H1 (cell line): ENCODE measurements around the gene KLK12. TPM values are rescaled to one million over a fixed set of nuclear protein-coding genes. Genes with fewer than 3 reads are reported as not detected.
A peak's percentile ranks its signal among the peaks of the same experiment; 100 is the strongest.

Source experiments
- CTCF ChIA-PET: fragments of 300-600 bp; sonication (Branson Sonifier 250); formaldehyde crosslinking; loops from one replicate; lab custom pipeline; 2021; ENCODE audit not compliant: partially characterized antibody; lab: Charles Lee
- POLR2A ChIA-PET: fragments of 300-600 bp; sonication (Branson Sonifier 250); formaldehyde crosslinking; loops from one replicate; lab custom pipeline; 2021; ENCODE audit warnings: inconsistent platforms; ENCODE audit not compliant: partially characterized antibody; lab: Charles Lee
- DNase-seq, 2 experiments: peaks; one replicate each; pipeline versions ENCODE4 v3.0.0 to v3.0.0-alpha.2; 2010 to 2022; ENCODE audit warnings: low spot score in 2 of 2, low read depth in 1 of 2, mixed read lengths in 1 of 2
- FAIRE-seq: peaks from 2 replicates; lab custom pipeline; 2011; peaks lifted over from hg19 to GRCh38; lab: Jason Lieb, UNC
- H2AFZ ChIP-seq: 2 replicates; pipeline ENCODE4 v1.8.1; 2012; ENCODE audit warnings: low read length, inconsistent platforms
- H2AK5ac ChIP-seq: 2 replicates; pipeline ENCODE4 v1.6.1; 2013; ENCODE audit warnings: low read depth, low read length
- H2BK120ac ChIP-seq: replicated peaks from 2 replicates; pipeline ENCODE3; 2013; ENCODE audit warnings: low read depth, low read length, inconsistent platforms
- H2BK12ac ChIP-seq: 2 replicates; pipeline ENCODE4 v1.6.1; 2013; ENCODE audit warnings: low read depth, low read length
- H2BK15ac ChIP-seq: 2 replicates; pipeline ENCODE4 v1.6.1; 2013; ENCODE audit warnings: low read length
- H2BK20ac ChIP-seq: 2 replicates; pipeline ENCODE4 v1.6.1; 2013; ENCODE audit warnings: low read length
- H2BK5ac ChIP-seq: 2 replicates; pipeline ENCODE4 v1.6.1; 2013; ENCODE audit warnings: low read depth, low read length
- H3K14ac ChIP-seq: 2 replicates; pipeline ENCODE4 v1.6.1; 2013; ENCODE audit warnings: inconsistent platforms; ENCODE audit not compliant: insufficient read length
- H3K18ac ChIP-seq: 2 replicates; pipeline ENCODE4 v1.6.1; 2013; ENCODE audit warnings: low read length; ENCODE audit errors: extremely low read depth
- H3K23ac ChIP-seq: 2 replicates; pipeline ENCODE4 v1.6.1; 2013; ENCODE audit warnings: inconsistent platforms; ENCODE audit not compliant: insufficient read length
- H3K23me2 ChIP-seq: 2 replicates; pipeline ENCODE4 v1.6.1; 2013; ENCODE audit warnings: low read depth, low read length
- H3K27ac ChIP-seq: 2 replicates; pipeline ENCODE4 v1.6.1; 2011; ENCODE audit warnings: low read depth, low read length, inconsistent platforms
- H3K27me3 ChIP-seq, 4 experiments: replicated peaks in 1 of 4; 1 replicate in 1 of 4; 2 replicates in 3 of 4; pipeline versions ENCODE4 v1.6.1 to v1.8.1; 2011 to 2013; ENCODE audit warnings: low read length in 3 of 4, mild to moderate bottlenecking in 3 of 4, inconsistent platforms in 2 of 4, mixed read lengths in 2 of 4, moderate library complexity in 1 of 4; ENCODE audit not compliant: control insufficient read depth in 3 of 4, insufficient read depth in 3 of 4; ENCODE audit errors: extremely low read depth in 1 of 4
- H3K36me3 ChIP-seq, 4 experiments: 2 replicates each; pipeline versions ENCODE4 v1.6.1 to v1.8.1; 2011 to 2013; ENCODE audit warnings: mild to moderate bottlenecking in 4 of 4, low read length in 3 of 4, moderate library complexity in 2 of 4, control low read depth in 1 of 4, inconsistent platforms in 1 of 4; ENCODE audit not compliant: insufficient read depth in 4 of 4, control insufficient read depth in 2 of 4
- H3K4ac ChIP-seq: replicated peaks from 2 replicates; pipeline ENCODE3; 2013; ENCODE audit warnings: low read length, low read depth, mixed read lengths, inconsistent platforms; ENCODE audit not compliant: insufficient read length
- H3K4me1 ChIP-seq, 4 experiments: replicated peaks in 1 of 4; 1 replicate in 1 of 4; 2 replicates in 3 of 4; pipeline versions ENCODE4 v1.6.1 to v1.8.1; 2011 to 2013; ENCODE audit warnings: low read length in 3 of 4, inconsistent platforms in 2 of 4, mixed read lengths in 1 of 4; ENCODE audit not compliant: insufficient read depth in 4 of 4, control insufficient read depth in 3 of 4
- H3K4me2 ChIP-seq, 2 experiments: 2 replicates each; pipeline versions ENCODE4 v1.6.1 to v1.8.1; 2011 to 2013; ENCODE audit warnings: low read depth in 2 of 2, low read length in 2 of 2, control low read depth in 1 of 2, inconsistent platforms in 1 of 2, mild to moderate bottlenecking in 1 of 2; ENCODE audit not compliant: insufficient read depth in 1 of 2
- H3K4me3 ChIP-seq, 4 experiments: fragments of 200-600, 300-600 bp in 1 of 4; sonication (generic), shearing (Covaris generic), sonication (Bioruptor Twin) in 1 of 4; 2 replicates each; pipeline versions ENCODE4 v1.5.1 to v1.8.1; 2011 to 2016; ENCODE audit warnings: low read length in 4 of 4, low read depth in 3 of 4, control low read depth in 2 of 4, inconsistent platforms in 2 of 4, mild to moderate bottlenecking in 2 of 4, mixed read lengths in 1 of 4, moderate library complexity in 1 of 4; ENCODE audit not compliant: insufficient read depth in 2 of 4; ENCODE audit errors: extremely low read depth in 1 of 4
- H3K56ac ChIP-seq: replicated peaks from 2 replicates; pipeline ENCODE3; 2013; ENCODE audit warnings: low read depth, mild to moderate bottlenecking, mixed read lengths, low read length, inconsistent platforms; ENCODE audit not compliant: insufficient read length
- H3K79me1 ChIP-seq: 2 replicates; pipeline ENCODE4 v1.6.1; 2013; ENCODE audit warnings: low read depth, low read length, control low read depth
- H3K79me2 ChIP-seq, 2 experiments: 2 replicates each; pipeline versions ENCODE4 v1.6.1 to v1.8.1; 2012 to 2013; ENCODE audit warnings: low read length in 2 of 2, mild to moderate bottlenecking in 2 of 2, inconsistent platforms in 1 of 2; ENCODE audit not compliant: insufficient read depth in 2 of 2, control insufficient read depth in 1 of 2
- H3K9ac ChIP-seq, 4 experiments: replicated peaks in 1 of 4; 1 replicate in 1 of 4; 2 replicates in 3 of 4; pipeline versions ENCODE4 v1.6.1 to v1.8.1; 2011 to 2013; ENCODE audit warnings: low read depth in 3 of 4, low read length in 3 of 4, control low read depth in 2 of 4, mild to moderate bottlenecking in 2 of 4, moderate library complexity in 2 of 4, inconsistent platforms in 1 of 4; ENCODE audit errors: extremely low read depth in 1 of 4
- H3K9me3 ChIP-seq, 2 experiments: 2 replicates each; pipeline versions ENCODE4 v1.6.1 to v1.8.1; 2012 to 2013; ENCODE audit warnings: mild to moderate bottlenecking in 2 of 2, moderate library complexity in 2 of 2, control low read depth in 1 of 2, inconsistent platforms in 1 of 2, low read depth in 1 of 2, low read length in 1 of 2, mixed read lengths in 1 of 2; ENCODE audit not compliant: insufficient read depth in 2 of 2
- H4K20me1 ChIP-seq, 2 experiments: replicated peaks in 1 of 2; 2 replicates each; pipeline versions ENCODE3 to v1.8.1; 2011 to 2013; ENCODE audit warnings: inconsistent platforms in 2 of 2, low read length in 2 of 2, mild to moderate bottlenecking in 1 of 2; ENCODE audit not compliant: insufficient read depth in 2 of 2, control insufficient read depth in 1 of 2
- H4K5ac ChIP-seq: 2 replicates; pipeline ENCODE4 v1.6.1; 2013; ENCODE audit warnings: low read length, low read depth, mixed read lengths, inconsistent platforms; ENCODE audit not compliant: insufficient read length
- H4K8ac ChIP-seq: 2 replicates; pipeline ENCODE4 v1.8.0; 2013; ENCODE audit warnings: mild to moderate bottlenecking, moderate library complexity, low read length, inconsistent platforms; ENCODE audit not compliant: insufficient read depth; ENCODE audit errors: extremely low read depth
- H4K91ac ChIP-seq: replicated peaks from 2 replicates; pipeline ENCODE3; 2013; ENCODE audit warnings: low read length, mixed read lengths, inconsistent platforms; ENCODE audit not compliant: insufficient read length
- BACH1 ChIP-seq: IDR thresholded peaks from 2 replicates; pipeline ENCODE4 v1.6.1; 2012; ENCODE audit warnings: low read length, improper control_type of control experiment
- BCL11A ChIP-seq, 2 experiments: IDR thresholded peaks; one replicate each; pipeline ENCODE4 v1.6.1; 2011; ENCODE audit warnings: low read depth in 2 of 2, low read length in 2 of 2, mild to moderate bottlenecking in 2 of 2
- CTCF ChIP-seq, 3 experiments: IDR thresholded peaks; 1 replicate in 2 of 3; 2 replicates in 1 of 3; pipeline versions ENCODE4 v1.5.1 to v1.6.1; 2011; ENCODE audit warnings: low read length in 3 of 3, mild to moderate bottlenecking in 3 of 3, inconsistent platforms in 2 of 3, low read depth in 1 of 3, moderate library complexity in 1 of 3; ENCODE audit not compliant: insufficient read depth in 1 of 3; ENCODE audit errors: control extremely low read depth in 1 of 3
- SP1 ChIP-seq: IDR thresholded peaks from 2 replicates; pipeline ENCODE4 v1.6.1; 2011; ENCODE audit warnings: low read depth, low read length
- TAF1 ChIP-seq: IDR thresholded peaks from 2 replicates; pipeline ENCODE4 v1.6.1; 2011; ENCODE audit warnings: mild to moderate bottlenecking, low read depth, low read length
- TEAD4 ChIP-seq: IDR thresholded peaks from 2 replicates; pipeline ENCODE4 v1.6.1; 2012; ENCODE audit warnings: low read depth, low read length, inconsistent platforms, mixed read lengths
- whole genome bisulfite sequencing, 2 experiments: shearing (Covaris generic) in 1 of 2; methylation state at CpG; one replicate each; pipeline versions ENCODE4 v1.1.6 to v1.1.7; 2013 to 2015; ENCODE audit warnings: low lambda C conversion rate in 2 of 2, mixed read lengths in 2 of 2, inconsistent platforms in 1 of 2, low coverage in 1 of 2, missing lambda C conversion rate in 1 of 2; ENCODE audit not compliant: insufficient replicate concordance in 2 of 2, insufficient coverage in 1 of 2, insufficient read length in 1 of 2; ENCODE audit errors: extremely low coverage in 1 of 2, missing lambda C conversion rate in 1 of 2; 5-methylcytosine and 5-hydroxymethylcytosine counted together
- polyA plus RNA-seq, 7 experiments: library from polyadenylated mRNA; depleted of rRNA in 3 of 7; stranded (reverse) in 5 of 7; unstranded in 2 of 7; fragments of >200 nt in 5 of 7; fragments of 200-250 nt in 2 of 7; gene quantifications; 1 replicate in 5 of 7; 2 replicates in 1 of 7; 4 replicates in 1 of 7; pipeline versions ENCODE4 v1.2.1 to v1.2.3, GENCODE V29; 2011 to 2013; ENCODE audit warnings: missing spikeins in 2 of 7, mixed read lengths in 2 of 7
- total RNA-seq: library from RNA; stranded (reverse); fragmentation: NEBNext Ultra II Directional; extraction: Animal tissue kit (Norgen Biotek cat#: 25700); gene quantifications from 2 replicates; pipeline ENCODE4 v1.2.1, GENCODE V29; 2021

KLK12 gene
- total and polyA plus RNA-seq, 2 of the 8 experiments (the other 6 are each of a cell fraction or from before 2014, with no cell fraction given): 0.24 TPM; not detected in 1

- H3K23me2 ChIP-seq: no peaks in the 10 kb centered on the region
- no peak overlapping the region for H4K91ac ChIP-seq
- no peak overlapping the region for H2AFZ ChIP-seq
- no peaks in the 10 kb centered on the region for H4K20me1 ChIP-seq
- H3K27ac ChIP-seq: no peak overlapping the region
- WGBS, 2 experiments: 94% methylated on average over 2 of the region's 2 CpGs; no CpG with 5 or more reads in 1 of the 2 experiments
- no peak overlapping the region for H3K4ac ChIP-seq
- TF ChIP-seq CTCF (IDR thresholded peaks at IDR 0.05; ENCODE audit: control extremely low read depth in 1 of 3, insufficient read depth in 1 of 3, low read depth in 1 of 3, low read length in 3 of 3) (peak in 1 of 3 experiments; percentile 26; a peak in 1 of 4 replicates), TEAD4 (0 out of 2 replicates have a peak, but pooled peaks have one; percentile 16), SP1 (peak; percentile 74; the same call in 1 of the 2 replicates), BACH1 (no peak), TAF1 (no peak), BCL11A (IDR thresholded peaks at IDR 0.05; ENCODE audit: low read depth in 2 of 2, low read length in 2 of 2) (no peak)
- TF ChIP-seq, all 59 proteins: peak for 3
- POLR2A ChIA-PET: interaction anchor here (1.0 kb wide), 2 partner anchors 10 to 13 kb away, joined by 3 read pairs; partner anchors contain the start of gene KLK10
- no peak overlapping the region for H3K18ac ChIP-seq
- DNase-seq: no peak
- no peaks in the 10 kb centered on the region for H3K79me2 ChIP-seq
- CTCF ChIA-PET: no interaction called here
- no peak overlapping the region for H3K9ac ChIP-seq
- H2AK5ac ChIP-seq: no peak overlapping the region
- no peak overlapping the region for H4K8ac ChIP-seq
- H2BK20ac ChIP-seq: no peak overlapping the region
- H3K27me3 ChIP-seq: no peaks in the 10 kb centered on the region; a peak in 1 of 7 replicates
- H2BK5ac ChIP-seq: no peak overlapping the region
- no peak overlapping the region for H2BK15ac ChIP-seq
- no peaks in the 10 kb centered on the region; the same call in 1 of the 2 replicates for H3K79me1 ChIP-seq
- H3K9me3 ChIP-seq: no peaks in the 10 kb centered on the region
- H3K4me3 ChIP-seq: no peak overlapping the region
- no peak overlapping the region for H2BK120ac ChIP-seq
- H3K36me3 ChIP-seq: no peaks in the 10 kb centered on the region
- H3K56ac ChIP-seq: no peak overlapping the region
- peaks cover 3 to 26% (median 16%) of the 10 kb centered on the region in 4 experiments for H3K4me1 ChIP-seq
- H3K4me2 ChIP-seq: no peak overlapping the region
- no peak overlapping the region for H4K5ac ChIP-seq
- H2BK12ac ChIP-seq: no peak overlapping the region
- no peak overlapping the region for H3K23ac ChIP-seq
- no peak overlapping the region for H3K14ac ChIP-seq
- FAIRE-seq: no peak
These were observed 5.1 kb downstream of the KLK12 start for GRCh38 chr19:51029718-51030117.
